HAP-1 (cell line): ENCODE results near the gene KCNIP1.

Source experiments
- DNase-seq, 2 experiments: peaks; one replicate each; pipeline ENCODE4 v3.0.0-alpha.2; 2016 to 2020; ENCODE audit warnings: low spot score in 2 of 2
- H3K27me3 ChIP-seq: fragments of 250-450 bp; sonication (Bioruptor Pico); 2 replicates; pipeline ENCODE4 v1.5.1; 2020; ENCODE audit warnings: low read depth, mild to moderate bottlenecking, moderate library complexity
- H3K36me3 ChIP-seq: fragments of 250-450 bp; sonication (Bioruptor Pico); replicated peaks from 2 replicates; pipeline ENCODE4 v1.5.1; 2020; ENCODE audit warnings: mild to moderate bottlenecking
- H3K4me1 ChIP-seq: fragments of 250-450 bp; sonication (Bioruptor Pico); 2 replicates; pipeline ENCODE4 v1.5.1; 2020; ENCODE audit warnings: mild to moderate bottlenecking
- H3K4me3 ChIP-seq: fragments of 250-450 bp; sonication (Bioruptor Pico); 2 replicates; pipeline ENCODE4 v1.5.1; 2020; ENCODE audit warnings: mild to moderate bottlenecking, moderate library complexity
- H3K9me3 ChIP-seq: fragments of 250-450 bp; sonication (Bioruptor Pico); 2 replicates; pipeline ENCODE4 v1.5.1; 2020; ENCODE audit warnings: mild to moderate bottlenecking, moderate library complexity
- in situ Hi-C: fragments of 300-500 bp; cut with MboI; formaldehyde crosslinking; loops from 3 replicates; pipeline ENCODE4 v1.14.3; 2020; ENCODE audit warnings: low sequenced_read_pairs, inconsistent platforms, mixed read lengths

KCNIP1 gene

GRCh38 chr5:170508036-170508435 lies 4.2 kb downstream of the KCNIP1 start:
- Histone ChIP-seq H3K36me3 (no peaks in the 10 kb centered on the region), H3K4me1 (peaks cover 17% of the 10 kb centered on the region), H3K27me3 (no peaks in the 10 kb centered on the region), H3K9me3 (no peaks in the 10 kb centered on the region), H3K4me3 (no peak overlapping the region)
- in situ Hi-C loops = no loop called here
- no peak for DNase-seq

- no peaks in the 10 kb centered on the region for H3K36me3 ChIP-seq
- H3K4me3 ChIP-seq = no peak overlapping the region
- H3K9me3 ChIP-seq = no peaks in the 10 kb centered on the region
- peak; percentile 6 to 16 for DNase-seq
- no peaks in the 10 kb centered on the region for H3K27me3 ChIP-seq
- in situ Hi-C loops = no loop called here
- H3K4me1 ChIP-seq = peaks cover 17% of the 10 kb centered on the region
Observed at GRCh38 chr5:170508660-170509347, 5.0 kb downstream of the KCNIP1 start.

DNA sequence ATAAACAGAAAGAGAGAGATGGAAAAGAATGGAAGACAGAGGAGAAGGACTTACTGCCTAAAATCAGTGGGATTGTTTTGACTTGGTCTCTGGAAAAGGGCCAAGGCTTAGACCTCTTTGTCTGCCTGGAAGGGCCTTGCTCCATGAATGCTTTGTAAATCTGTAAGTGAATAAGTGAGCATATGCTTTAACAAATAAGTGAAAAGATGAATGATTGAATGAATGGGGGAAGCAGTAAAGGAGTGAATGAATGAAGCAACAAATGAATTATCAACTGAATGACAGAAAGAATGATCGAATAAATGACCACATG lies 5.5 kb downstream of the KCNIP1 start:
- Histone ChIP-seq H3K27me3 (no peaks in the 10 kb centered on the region), H3K9me3 (no peaks in the 10 kb centered on the region), H3K4me1 (peaks cover 17% of the 10 kb centered on the region), H3K4me3 (no peak overlapping the region), H3K36me3 (no peaks in the 10 kb centered on the region)
- peak; percentile 62 to 74 for DNase-seq
- in situ Hi-C loops = no loop called here

DNA sequence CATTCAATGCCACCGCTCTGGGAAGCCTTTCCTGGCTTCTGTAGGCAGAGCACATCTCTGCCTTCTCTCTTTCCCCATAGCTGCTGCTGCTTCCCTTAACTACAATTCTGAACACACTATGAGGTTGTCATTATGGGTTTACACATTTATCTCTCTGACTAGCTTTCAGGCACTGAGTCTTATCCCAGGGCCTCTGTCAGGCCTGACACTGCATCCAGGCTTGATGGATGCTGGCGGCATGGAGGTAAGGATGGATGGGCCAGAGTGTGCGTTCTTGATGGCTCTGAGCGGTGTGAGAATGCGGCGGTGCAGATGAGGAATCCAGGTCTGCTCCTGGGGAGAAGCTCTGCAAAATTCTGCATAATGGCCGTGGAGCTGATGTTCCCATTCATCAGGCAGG lies 6.3 kb downstream of the KCNIP1 start:
- Histone ChIP-seq H3K27me3 (no peaks in the 10 kb centered on the region), H3K4me1 (peaks cover 17% of the 10 kb centered on the region), H3K9me3 (no peaks in the 10 kb centered on the region), H3K4me3 (no peak overlapping the region), H3K36me3 (no peaks in the 10 kb centered on the region)
- no peak for DNase-seq
- in situ Hi-C loops = no loop called here

DNA sequence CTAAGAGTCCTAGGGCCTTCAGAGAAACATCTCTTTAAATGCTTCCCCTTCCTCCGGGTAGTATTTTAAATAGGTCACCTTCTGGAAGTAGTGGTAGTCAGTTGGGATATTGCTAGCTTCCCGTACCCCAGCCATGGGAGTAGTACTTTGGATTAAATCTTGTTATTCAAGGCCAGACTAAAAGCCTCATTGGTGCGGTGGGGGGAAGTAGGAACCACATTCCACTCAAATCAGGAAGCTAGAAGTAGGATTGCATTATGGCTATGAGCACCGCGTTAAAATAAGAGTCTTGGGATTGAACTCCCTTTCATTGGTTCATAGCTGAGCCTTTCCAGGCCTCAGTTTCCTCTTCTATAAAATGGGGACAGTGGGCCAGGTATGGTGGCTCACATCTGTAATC lies 6.7 kb downstream of the KCNIP1 start:
- Histone ChIP-seq H3K36me3 (no peaks in the 10 kb centered on the region), H3K4me1 (peaks cover 17% of the 10 kb centered on the region), H3K9me3 (no peaks in the 10 kb centered on the region), H3K4me3 (no peak overlapping the region), H3K27me3 (no peaks in the 10 kb centered on the region)
- in situ Hi-C loops = no loop called here
- DNase-seq = no peak

DNA sequence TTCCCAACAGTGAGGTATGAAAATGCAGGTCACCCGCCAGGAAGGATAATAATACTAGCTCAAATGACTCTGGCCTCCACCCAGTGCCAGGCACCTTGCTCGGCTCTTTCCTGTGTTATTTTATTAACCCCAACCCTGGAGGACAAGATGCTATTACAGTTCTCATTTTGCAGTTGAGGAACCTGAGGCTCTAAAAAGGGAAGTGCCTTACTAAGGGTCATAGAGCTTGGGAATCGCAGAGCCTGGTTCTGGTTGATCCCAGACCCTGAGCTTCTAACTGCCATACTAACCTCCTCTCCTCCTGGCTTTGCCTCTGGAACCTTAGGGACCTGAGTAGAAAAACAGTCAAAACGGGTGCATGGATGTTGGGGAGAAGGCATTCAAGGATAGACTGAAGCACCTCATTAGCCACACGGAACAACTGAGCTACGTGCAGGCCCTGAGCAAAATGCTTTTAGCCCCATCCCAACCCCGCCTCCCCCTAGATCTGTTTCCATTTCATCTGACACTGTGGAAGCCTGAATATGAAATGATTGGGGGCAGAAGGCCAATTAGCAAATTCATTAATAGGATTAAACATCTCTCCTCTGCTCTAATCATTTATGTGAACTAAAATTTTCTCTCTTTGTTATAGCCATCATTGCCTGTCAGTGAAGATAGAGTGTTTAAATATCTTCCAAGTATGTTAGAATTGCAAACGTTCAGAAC lies 7.9 kb downstream of the KCNIP1 start:
- in situ Hi-C loops = no loop called here
- peaks cover 3% of the 10 kb centered on the region; the same call in 1 of the 2 replicates for H3K27me3 ChIP-seq
- DNase-seq = no peak
- H3K4me1 ChIP-seq = peaks cover 17% of the 10 kb centered on the region
- no peaks in the 10 kb centered on the region for H3K36me3 ChIP-seq
- H3K9me3 ChIP-seq = no peaks in the 10 kb centered on the region
- H3K4me3 ChIP-seq = no peak overlapping the region

DNA sequence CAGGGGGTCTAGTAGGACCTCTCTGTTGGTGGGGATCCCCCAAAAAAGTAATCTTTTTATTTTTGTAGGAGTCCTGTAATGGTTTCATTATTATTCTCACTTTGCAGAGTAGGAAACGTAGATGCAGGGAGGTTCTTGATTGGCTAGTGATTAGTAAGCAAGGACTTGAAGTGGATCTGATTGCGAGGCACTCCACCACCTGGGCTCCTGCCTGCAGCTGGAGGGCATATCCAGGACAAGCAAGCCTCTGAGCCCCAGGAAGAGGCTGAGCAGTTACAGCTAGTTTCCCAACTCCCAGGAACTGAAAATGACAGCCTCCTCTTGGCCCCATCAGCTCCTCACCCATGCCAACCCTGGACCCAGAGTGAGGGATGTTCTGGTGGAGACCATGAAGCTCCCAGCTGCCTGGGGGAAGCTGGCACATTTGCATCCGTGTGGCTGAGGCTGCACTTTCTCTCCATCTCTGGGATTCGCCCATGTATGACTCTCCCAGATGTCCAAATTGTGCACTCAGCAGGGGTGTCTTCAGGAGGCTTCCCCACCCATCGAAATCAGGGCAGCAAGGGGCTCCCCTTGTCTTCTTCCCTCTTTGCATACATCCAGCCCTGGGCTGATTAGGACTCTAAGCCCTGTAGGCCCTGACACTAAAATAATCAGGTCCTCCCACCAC lies 10.2 kb downstream of the KCNIP1 start:
- Histone ChIP-seq H3K4me1 (peaks cover 10% of the 10 kb centered on the region), H3K9me3 (no peaks in the 10 kb centered on the region), H3K4me3 (no peak overlapping the region), H3K36me3 (no peaks in the 10 kb centered on the region), H3K27me3 (peaks cover 3% of the 10 kb centered on the region; the same call in 1 of the 2 replicates)
- DNase-seq = no peak
- in situ Hi-C loops = no loop called here

DNA sequence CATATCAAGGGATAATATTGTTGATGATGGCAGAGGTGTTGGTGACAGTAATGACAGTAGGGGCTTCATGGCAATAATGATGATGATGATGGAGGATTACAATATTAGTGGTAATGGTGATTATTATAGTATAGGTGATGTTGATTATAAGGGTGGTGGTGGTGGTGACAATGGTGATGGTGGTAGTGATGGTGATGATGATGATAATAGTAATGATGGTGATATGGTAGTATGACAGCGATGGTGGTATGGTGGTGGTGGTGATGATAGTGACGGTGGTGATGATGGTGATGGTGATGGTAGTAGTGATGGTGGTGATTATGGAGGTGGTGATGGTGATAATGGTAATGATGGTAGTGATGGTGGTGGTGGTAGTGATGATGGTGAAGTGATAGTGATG lies 13.6 kb downstream of the KCNIP1 start:
- H3K4me3 ChIP-seq = no peak overlapping the region
- no peaks in the 10 kb centered on the region for H3K9me3 ChIP-seq
- peaks cover 3% of the 10 kb centered on the region; the same call in 1 of the 2 replicates for H3K27me3 ChIP-seq
- in situ Hi-C loops = no loop called here
- H3K4me1 ChIP-seq = no peaks in the 10 kb centered on the region
- no peak for DNase-seq
- no peaks in the 10 kb centered on the region for H3K36me3 ChIP-seq

DNA sequence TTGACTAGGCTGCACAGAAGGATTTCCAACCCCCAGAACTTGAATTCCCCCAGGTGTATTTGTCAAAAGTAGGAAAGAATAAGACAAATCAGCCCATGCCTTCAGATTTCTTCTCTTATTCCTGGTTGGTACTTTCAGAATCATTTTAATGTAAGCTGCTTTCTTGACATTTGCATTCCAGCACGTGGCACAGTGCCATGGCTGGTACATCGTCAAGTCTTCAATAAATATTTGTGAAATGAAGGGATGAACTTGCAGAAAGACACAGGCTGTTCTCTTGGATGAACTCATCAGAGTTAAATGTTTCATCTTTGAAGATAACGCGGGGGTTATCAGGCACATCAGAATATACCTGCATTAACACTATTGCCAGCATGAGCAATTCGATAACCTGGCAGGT lies 14.5 kb downstream of the KCNIP1 start:
- in situ Hi-C loops = no loop called here
- Histone ChIP-seq H3K9me3 (no peaks in the 10 kb centered on the region), H3K27me3 (peaks cover 3% of the 10 kb centered on the region; the same call in 1 of the 2 replicates), H3K4me1 (no peaks in the 10 kb centered on the region), H3K4me3 (no peak overlapping the region), H3K36me3 (no peaks in the 10 kb centered on the region)
- DNase-seq = no peak

GRCh38 chr5:170519549-170519948 lies 15.7 kb downstream of the KCNIP1 start:
- Histone ChIP-seq H3K4me1 (no peaks in the 10 kb centered on the region), H3K27me3 (peaks cover 3% of the 10 kb centered on the region; the same call in 1 of the 2 replicates), H3K9me3 (no peaks in the 10 kb centered on the region), H3K4me3 (no peak overlapping the region), H3K36me3 (no peaks in the 10 kb centered on the region)
- in situ Hi-C loops = no loop called here
- DNase-seq = no peak

DNA sequence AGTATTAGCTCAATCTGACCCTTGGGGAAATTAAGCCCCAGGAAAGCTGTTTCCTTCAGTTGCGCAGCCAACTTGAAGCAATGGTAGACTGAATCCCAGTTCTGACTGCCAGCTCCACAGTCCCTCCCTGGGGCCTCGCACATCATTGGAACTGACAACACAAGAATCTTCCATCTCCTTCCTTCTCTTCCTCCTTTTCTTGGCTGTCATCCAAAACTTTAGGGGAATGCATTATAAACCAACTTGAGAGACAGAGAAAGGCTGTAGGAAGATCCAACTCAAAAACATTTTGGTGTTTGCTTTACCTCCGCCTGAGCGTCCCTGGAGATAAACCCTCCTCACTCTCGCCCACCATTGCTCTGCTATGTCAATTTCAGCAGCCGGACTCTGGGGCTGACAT lies 16.6 kb downstream of the KCNIP1 start:
- Histone ChIP-seq H3K36me3 (no peaks in the 10 kb centered on the region), H3K27me3 (peaks cover 3% of the 10 kb centered on the region; the same call in 1 of the 2 replicates), H3K9me3 (no peaks in the 10 kb centered on the region), H3K4me3 (no peak overlapping the region), H3K4me1 (no peaks in the 10 kb centered on the region)
- DNase-seq = no peak
- in situ Hi-C loops = no loop called here

GRCh38 chr5:170522211-170523141 lies 18.7 kb downstream of the KCNIP1 start:
- no peaks in the 10 kb centered on the region for H3K9me3 ChIP-seq
- H3K4me1 ChIP-seq = no peaks in the 10 kb centered on the region
- H3K27me3 ChIP-seq = no peaks in the 10 kb centered on the region
- H3K4me3 ChIP-seq = no peak overlapping the region
- no peaks in the 10 kb centered on the region for H3K36me3 ChIP-seq
- in situ Hi-C loops = no loop called here
- no peak for DNase-seq

DNA sequence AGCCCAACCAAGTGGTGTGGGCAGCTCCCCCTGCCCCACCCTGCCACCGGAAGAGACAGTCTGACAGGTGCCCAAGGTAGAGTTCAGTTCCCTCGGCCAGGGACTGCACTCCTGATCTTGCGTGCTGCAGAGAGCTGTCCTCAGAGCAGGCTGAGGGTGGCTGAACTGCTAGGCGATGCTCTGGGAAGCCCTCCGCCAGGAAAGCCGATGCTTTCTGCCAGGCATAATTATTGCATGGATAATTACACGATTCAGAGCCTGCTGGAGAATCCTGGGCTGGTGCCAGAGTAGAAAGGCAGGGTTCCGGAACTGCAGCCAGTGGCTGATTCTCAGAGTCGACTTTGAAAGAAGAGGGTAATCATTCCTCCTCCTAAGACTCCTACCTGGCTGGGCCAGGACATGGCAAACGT lies 19.3 kb downstream of the KCNIP1 start:
- H3K4me1 ChIP-seq = no peaks in the 10 kb centered on the region
- in situ Hi-C loops = no loop called here
- no peak for DNase-seq

More for the DNA sequence above, 19.3 kb downstream of the KCNIP1 start:
- Histone ChIP-seq H3K36me3 (no peaks in the 10 kb centered on the region), H3K4me3 (no peak overlapping the region), H3K27me3 (no peaks in the 10 kb centered on the region), H3K9me3 (no peaks in the 10 kb centered on the region)
